MCF 10A (cell line): ENCODE results near the gene ST8SIA2. TPM values are rescaled to one million over a fixed set of nuclear protein-coding genes. Genes with fewer than 3 reads are reported as not detected.

ENCODE experiments used
- BruUV-seq: library from RNA; stranded (reverse); fragments of 400-500 nt; replicated peaks from 2 replicates; lab custom pipeline; 2021; lab: Mats Ljungman, UMichigan
- CTCF ChIA-PET: fragments of 300-600 bp; sonication (Branson Sonifier 250); formaldehyde crosslinking; extraction: SDS; loops from one replicate; lab custom pipeline; 2021; ENCODE audit warnings: antibody characterized with exemption, inconsistent platforms; lab: Yijun Ruan, JAX
- POLR2A ChIA-PET: fragments of 300-600, 350-650 bp; sonication (Branson Sonifier 250); formaldehyde crosslinking; extraction: SDS; loops from one replicate; lab custom pipeline; 2020; ENCODE audit warnings: antibody characterized with exemption, inconsistent platforms; lab: Yijun Ruan, JAX
- DNase-seq: peaks from one replicate; pipeline ENCODE4 v3.0.0-alpha.2; 2018; ENCODE audit not compliant: unreplicated experiment
- H3K27ac Mint-ChIP-seq: one replicate; pipeline ENCODE4 v1.8.0; 2022; ENCODE audit warnings: mild to moderate bottlenecking, low read depth, mixed read lengths; ENCODE audit not compliant: unreplicated experiment
- H3K27me3 Mint-ChIP-seq: one replicate; pipeline ENCODE4 v1.8.0; 2022; ENCODE audit warnings: mixed read lengths; ENCODE audit not compliant: insufficient read depth, unreplicated experiment
- H3K36me3 Mint-ChIP-seq: one replicate; pipeline ENCODE4 v1.8.0; 2022; ENCODE audit warnings: mild to moderate bottlenecking, moderate library complexity, mixed read lengths; ENCODE audit not compliant: insufficient read depth, unreplicated experiment
- H3K4me1 Mint-ChIP-seq: one replicate; pipeline ENCODE4 v1.8.0; 2022; ENCODE audit warnings: mixed read lengths; ENCODE audit not compliant: insufficient read depth, unreplicated experiment
- H3K4me3 Mint-ChIP-seq: one replicate; pipeline ENCODE4 v1.8.0; 2022; ENCODE audit warnings: mild to moderate bottlenecking, moderate library complexity, mixed read lengths; ENCODE audit not compliant: unreplicated experiment
- H3K9me3 Mint-ChIP-seq: one replicate; pipeline ENCODE4 v1.8.0; 2022; ENCODE audit warnings: mixed read lengths; ENCODE audit not compliant: unreplicated experiment
- CTCF ChIP-seq: fragments of 200-600 bp; IDR thresholded peaks from one replicate; pipeline ENCODE4 v1.8.0; 2022; ENCODE audit warnings: antibody characterized with exemption, mild to moderate bottlenecking; ENCODE audit not compliant: unreplicated experiment
- intact Hi-C: fragments of 100-400 bp; cut with micrococcal nuclease; formaldehyde crosslinking; loops from 2 replicates; pipeline ENCODE4 v1.14.1; 2022
- total RNA-seq: library from RNA; stranded (reverse); gene quantifications from 2 replicates; pipeline ENCODE4 v1.2.3, GENCODE V29; 2022

The ST8SIA2 gene
- total RNA-seq, 1 experiment from 2014 or later: not detected

- H3K4me3 Mint-ChIP-seq: no peak overlapping the region
- no peak for DNase-seq
- no peak overlapping the region for H3K27ac Mint-ChIP-seq
- BruUV-seq: no TSS peak
- TF ChIP-seq CTCF: no peak
- POLR2A ChIA-PET: no interaction called here
- CTCF ChIA-PET: interaction anchor here (0.7 kb wide), 2 partner anchors 43 to 132 kb away, joined by 3 to 4 read pairs; no protein-coding TSS in a partner anchor
- intact Hi-C loops: no loop called here
- H3K27me3 Mint-ChIP-seq: peaks cover 44% of the 10 kb centered on the region
- no peaks in the 10 kb centered on the region for H3K9me3 Mint-ChIP-seq
- no peaks in the 10 kb centered on the region for H3K4me1 Mint-ChIP-seq
- no peaks in the 10 kb centered on the region for H3K36me3 Mint-ChIP-seq
Measured at GRCh38 chr15:92407916-92408315, 14.2 kb downstream of the ST8SIA2 start.

GRCh38 chr15:92409006-92409405 lies 15.3 kb downstream of the ST8SIA2 start:
- DNase-seq: no peak
- Mint-ChIP-seq H3K4me3 (no peak overlapping the region), H3K36me3 (no peaks in the 10 kb centered on the region), H3K27ac (no peak overlapping the region), H3K27me3 (peaks cover 50% of the 10 kb centered on the region), H3K4me1 (no peaks in the 10 kb centered on the region), H3K9me3 (no peaks in the 10 kb centered on the region)
- no TSS peak for BruUV-seq
- CTCF ChIA-PET: no interaction called here
- intact Hi-C loops: no loop called here
- POLR2A ChIA-PET: interaction anchor here (0.6 kb wide), 1 partner anchor 862 kb away, joined by 3 read pairs; no protein-coding TSS in a partner anchor
- TF ChIP-seq CTCF: no peak

- ChIA-PET CTCF (no interaction called here), POLR2A (interaction anchor here (0.6 kb wide), 1 partner anchor 862 kb away, joined by 3 read pairs; no protein-coding TSS in a partner anchor)
- H3K27me3 Mint-ChIP-seq: peaks cover 55% of the 10 kb centered on the region
- H3K4me3 Mint-ChIP-seq: no peak overlapping the region
- no peak for TF ChIP-seq CTCF
- BruUV-seq: no TSS peak
- no peaks in the 10 kb centered on the region for H3K9me3 Mint-ChIP-seq
- no peak for DNase-seq
- H3K4me1 Mint-ChIP-seq: no peaks in the 10 kb centered on the region
- H3K36me3 Mint-ChIP-seq: no peaks in the 10 kb centered on the region
- intact Hi-C loops: no loop called here
- no peak overlapping the region for H3K27ac Mint-ChIP-seq
Measured at GRCh38 chr15:92409521-92409920, 15.8 kb downstream of the ST8SIA2 start.

DNA sequence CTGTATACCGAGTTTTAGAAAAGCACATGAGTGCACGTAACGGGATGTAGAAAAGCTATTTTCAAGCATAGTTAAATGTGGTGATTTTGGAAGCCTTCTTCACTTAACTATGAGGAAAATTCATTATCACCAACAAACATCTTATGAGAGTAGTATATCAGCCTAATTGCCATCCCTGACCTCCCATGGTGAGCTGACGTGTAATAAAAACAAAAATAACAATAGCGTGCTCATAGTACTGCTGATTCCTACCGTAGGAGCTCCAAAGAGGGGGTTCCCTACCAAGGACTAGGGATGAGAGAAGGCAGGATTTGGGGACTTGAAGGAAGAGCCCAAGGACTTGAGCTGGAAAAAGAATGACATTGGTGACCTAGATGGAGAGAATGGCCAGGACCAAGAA lies 16.9 kb downstream of the ST8SIA2 start:
- no peak overlapping the region for H3K4me3 Mint-ChIP-seq
- no peaks in the 10 kb centered on the region for H3K9me3 Mint-ChIP-seq
- H3K27ac Mint-ChIP-seq: no peak overlapping the region
- intact Hi-C loops: no loop called here
- no peak for TF ChIP-seq CTCF
- no TSS peak for BruUV-seq
- no peaks in the 10 kb centered on the region for H3K36me3 Mint-ChIP-seq
- CTCF ChIA-PET: no interaction called here
- POLR2A ChIA-PET: interaction anchor here (0.7 kb wide), 1 partner anchor 20 kb away, joined by 3 read pairs; no protein-coding TSS in a partner anchor
- H3K4me1 Mint-ChIP-seq: no peaks in the 10 kb centered on the region
- peaks cover 56% of the 10 kb centered on the region for H3K27me3 Mint-ChIP-seq
- no peak for DNase-seq
